ENCODE results near the gene CDK14. TPM values are rescaled to one million over a fixed set of nuclear protein-coding genes. Genes with fewer than 3 reads are reported as not detected.

The CDK14 gene
- total RNA-seq, 2 donors from 2014 or later: 1.9 to 4.9 TPM

GRCh38 chr7:90587766-90588165, 8.4 kb upstream of the CDK14 start:
- DNase-seq: no peak
- H3K4me3 ChIP-seq: no peak overlapping the region
- H3K9ac ChIP-seq (ENCODE audit: low read depth in 2 of 2, low read length in 2 of 2): no peak overlapping the region
- H3K27ac ChIP-seq: no peak overlapping the region
- H3K36me3 ChIP-seq: no peaks in the 10 kb centered on the region
- H3K27me3 ChIP-seq: no peaks in the 10 kb centered on the region
- TF ChIP-seq CTCF (IDR thresholded peaks at IDR 0.05): no peak
- H3K4me1 ChIP-seq: no peaks in the 10 kb centered on the region
- intact Hi-C loops (cut with DNase I): no loop called here
- no peaks in the 10 kb centered on the region for H3K9me3 ChIP-seq

GRCh38 chr7:90592033-90592432, 4.1 kb upstream of the CDK14 start:
- DNase-seq: no peak
- Histone ChIP-seq H3K36me3 (no peaks in the 10 kb centered on the region), H3K9ac (ENCODE audit: low read depth in 2 of 2, low read length in 2 of 2) (no peak overlapping the region), H3K4me1 (no peaks in the 10 kb centered on the region), H3K27me3 (no peaks in the 10 kb centered on the region), H3K27ac (no peak overlapping the region), H3K9me3 (no peaks in the 10 kb centered on the region), H3K4me3 (no peak overlapping the region)
- TF ChIP-seq CTCF (IDR thresholded peaks at IDR 0.05): no peak
- intact Hi-C loops (cut with DNase I): no loop called here

- Histone ChIP-seq H3K27ac (no peak overlapping the region), H3K4me3 (no peak overlapping the region), H3K9me3 (no peaks in the 10 kb centered on the region), H3K9ac (ENCODE audit: low read depth in 2 of 2, low read length in 2 of 2) (no peak overlapping the region), H3K27me3 (no peaks in the 10 kb centered on the region), H3K4me1 (no peaks in the 10 kb centered on the region), H3K36me3 (no peaks in the 10 kb centered on the region)
- intact Hi-C loops (cut with DNase I): no loop called here
- TF ChIP-seq CTCF (IDR thresholded peaks at IDR 0.05): no peak
- no peak for DNase-seq
These were observed 2.9 kb upstream of the CDK14 start for GRCh38 chr7:90593205-90593604.

- H3K27me3 ChIP-seq: no peaks in the 10 kb centered on the region
- H3K27ac ChIP-seq: no peak overlapping the region
- no peaks in the 10 kb centered on the region for H3K4me1 ChIP-seq
- TF ChIP-seq CTCF (IDR thresholded peaks at IDR 0.05): no peak
- H3K36me3 ChIP-seq: no peaks in the 10 kb centered on the region
- no peak overlapping the region for H3K4me3 ChIP-seq
- no peak for DNase-seq
- H3K9me3 ChIP-seq: no peaks in the 10 kb centered on the region
- no peak overlapping the region for H3K9ac ChIP-seq (ENCODE audit: low read depth in 2 of 2, low read length in 2 of 2)
- intact Hi-C loops (cut with DNase I): no loop called here
These were observed 1.3 kb upstream of the CDK14 start for GRCh38 chr7:90594751-90595317.

GRCh38 chr7:90595342-90595800, 750 bp upstream of the CDK14 start:
- no peaks in the 10 kb centered on the region for H3K27me3 ChIP-seq
- no peak for TF ChIP-seq CTCF (IDR thresholded peaks at IDR 0.05)
- H3K9me3 ChIP-seq: no peaks in the 10 kb centered on the region
- peak; percentile 19 for DNase-seq
- H3K4me1 ChIP-seq: no peaks in the 10 kb centered on the region
- no peak overlapping the region for H3K27ac ChIP-seq
- H3K36me3 ChIP-seq: no peaks in the 10 kb centered on the region
- peak overlapping the region; percentile 59 for H3K4me3 ChIP-seq
- no peak overlapping the region for H3K9ac ChIP-seq (ENCODE audit: low read depth in 2 of 2, low read length in 2 of 2)
- intact Hi-C loops (cut with DNase I): no loop called here

Data from colonic mucosa (tissue), 4 donors.